ENCODE data around the gene AGTPBP1.

GRCh38 chr9:85676790-85677189 lies 65.0 kb downstream of the AGTPBP1 start:
- TF ChIP-seq, protein P1, sequence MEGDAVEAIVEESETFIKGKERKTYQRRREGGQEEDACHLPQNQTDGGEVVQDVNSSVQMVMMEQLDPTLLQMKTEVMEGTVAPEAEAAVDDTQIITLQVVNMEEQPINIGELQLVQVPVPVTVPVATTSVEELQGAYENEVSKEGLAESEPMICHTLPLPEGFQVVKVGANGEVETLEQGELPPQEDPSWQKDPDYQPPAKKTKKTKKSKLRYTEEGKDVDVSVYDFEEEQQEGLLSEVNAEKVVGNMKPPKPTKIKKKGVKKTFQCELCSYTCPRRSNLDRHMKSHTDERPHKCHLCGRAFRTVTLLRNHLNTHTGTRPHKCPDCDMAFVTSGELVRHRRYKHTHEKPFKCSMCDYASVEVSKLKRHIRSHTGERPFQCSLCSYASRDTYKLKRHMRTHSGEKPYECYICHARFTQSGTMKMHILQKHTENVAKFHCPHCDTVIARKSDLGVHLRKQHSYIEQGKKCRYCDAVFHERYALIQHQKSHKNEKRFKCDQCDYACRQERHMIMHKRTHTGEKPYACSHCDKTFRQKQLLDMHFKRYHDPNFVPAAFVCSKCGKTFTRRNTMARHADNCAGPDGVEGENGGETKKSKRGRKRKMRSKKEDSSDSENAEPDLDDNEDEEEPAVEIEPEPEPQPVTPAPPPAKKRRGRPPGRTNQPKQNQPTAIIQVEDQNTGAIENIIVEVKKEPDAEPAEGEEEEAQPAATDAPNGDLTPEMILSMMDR (IDR thresholded peaks at IDR 0.05), result no peak
- no peak for TF ChIP-seq POLR2A (IDR thresholded peaks at IDR 0.05)
